T47D (cell line): Measurements from ENCODE around the gene MYOM1.

Experiments used
- DNase-seq, 2 experiments: peaks; one replicate each; pipeline versions ENCODE4 v3.0.0 to v3.0.0-alpha.2; 2011 to 2012; ENCODE audit warnings: low read depth in 1 of 2, low spot score in 1 of 2
- JUND ChIP-seq: IDR thresholded peaks from 2 replicates; pipeline ENCODE4 v1.6.1; 2012; ENCODE audit warnings: low read depth
- in situ Hi-C: cut with HindIII; loops from 2 replicates; pipeline ENCODE4 v1.10.0; 2016; ENCODE audit warnings: low sequenced_read_pairs, low pct_unique_long_range_greater_than_20kb

Gene MYOM1

GRCh38 chr18:3103576-3103975 lies 116.2 kb downstream of the MYOM1 start:
- no peak for DNase-seq
- in situ Hi-C loops: no loop called here
- TF ChIP-seq JUND: no peak

GRCh38 chr18:3102983-3103382 lies 116.8 kb downstream of the MYOM1 start:
- DNase-seq: no peak
- in situ Hi-C loops: no loop called here
- TF ChIP-seq JUND: no peak

- DNase-seq: no peak
- no peak for TF ChIP-seq JUND
- in situ Hi-C loops: no loop called here
Measured at GRCh38 chr18:3100498-3101132, 119.2 kb downstream of the MYOM1 start.

GRCh38 chr18:3099327-3099726 lies 120.4 kb downstream of the MYOM1 start:
- in situ Hi-C loops: no loop called here
- DNase-seq: no peak
- TF ChIP-seq JUND: no peak

GRCh38 chr18:3097082-3097481 lies 122.7 kb downstream of the MYOM1 start:
- in situ Hi-C loops: no loop called here
- DNase-seq: no peak
- TF ChIP-seq JUND: no peak

- DNase-seq: no peak
- in situ Hi-C loops: no loop called here
- TF ChIP-seq JUND: no peak
Measured at GRCh38 chr18:3095921-3096320, 123.8 kb downstream of the MYOM1 start.

GRCh38 chr18:3094338-3094684 lies 125.5 kb downstream of the MYOM1 start:
- no peak for TF ChIP-seq JUND
- in situ Hi-C loops: no loop called here
- no peak for DNase-seq

GRCh38 chr18:3093624-3094337 lies 126.0 kb downstream of the MYOM1 start:
- peak in 1 of 2 experiments; percentile 28 for DNase-seq
- in situ Hi-C loops: no loop called here
- no peak for TF ChIP-seq JUND

GRCh38 chr18:3092727-3093126 lies 127.0 kb downstream of the MYOM1 start:
- DNase-seq: no peak
- TF ChIP-seq JUND: no peak
- in situ Hi-C loops: no loop called here

- DNase-seq: no peak
- in situ Hi-C loops: no loop called here
Measured at GRCh38 chr18:3089579-3089978, 130.2 kb downstream of the MYOM1 start.

GRCh38 chr18:3088449-3088848 lies 131.3 kb downstream of the MYOM1 start:
- TF ChIP-seq JUND: no peak
- in situ Hi-C loops: no loop called here
- no peak for DNase-seq

More at GRCh38 chr18:3089579-3089978, 130.2 kb downstream of the MYOM1 start:
- TF ChIP-seq JUND: no peak

- no peak for TF ChIP-seq JUND
- in situ Hi-C loops: no loop called here
- no peak for DNase-seq
Measured at GRCh38 chr18:3086871-3087270, 132.9 kb downstream of the MYOM1 start.

GRCh38 chr18:3085612-3086011 lies 134.2 kb downstream of the MYOM1 start:
- TF ChIP-seq JUND: no peak
- DNase-seq: no peak
- in situ Hi-C loops: no loop called here

GRCh38 chr18:3084206-3084605 lies 135.6 kb downstream of the MYOM1 start:
- in situ Hi-C loops: no loop called here
- DNase-seq: no peak

More at GRCh38 chr18:3084206-3084605, 135.6 kb downstream of the MYOM1 start:
- no peak for TF ChIP-seq JUND
